ELR (cell line): ENCODE results near the gene HOXD1.

ENCODE experiments used
- DNase-seq: peaks from one replicate; pipeline ENCODE4 v3.0.0-alpha.2; 2015; ENCODE audit warnings: low read depth

The HOXD1 gene

GRCh38 chr2:176165370-176166050 lies 23.0 kb upstream of the HOXD1 start:
- DNase-seq = no peak

GRCh38 chr2:176166272-176166671 lies 22.2 kb upstream of the HOXD1 start:
- DNase-seq = no peak

GRCh38 chr2:176167398-176167797 lies 21.1 kb upstream of the HOXD1 start:
- no peak for DNase-seq

GRCh38 chr2:176169181-176169580 lies 19.3 kb upstream of the HOXD1 start:
- no peak for DNase-seq

GRCh38 chr2:176169711-176170110 lies 18.8 kb upstream of the HOXD1 start:
- no peak for DNase-seq

- no peak for DNase-seq
Measured at GRCh38 chr2:176170602-176171305, 17.7 kb upstream of the HOXD1 start.

- no peak for DNase-seq
Measured at GRCh38 chr2:176171351-176172006, 17.0 kb upstream of the HOXD1 start.

- DNase-seq = no peak
Measured at GRCh38 chr2:176172007-176172894, 16.2 kb upstream of the HOXD1 start.

- DNase-seq = no peak
Measured at GRCh38 chr2:176172895-176173566, 15.4 kb upstream of the HOXD1 start.

GRCh38 chr2:176173567-176174381 lies 14.7 kb upstream of the HOXD1 start:
- DNase-seq = no peak

- no peak for DNase-seq
Measured at GRCh38 chr2:176174382-176174823, 14.1 kb upstream of the HOXD1 start.

GRCh38 chr2:176174824-176175708 lies 13.4 kb upstream of the HOXD1 start:
- DNase-seq = no peak

GRCh38 chr2:176175709-176176607 lies 12.5 kb upstream of the HOXD1 start:
- DNase-seq = no peak

- no peak for DNase-seq
Measured at GRCh38 chr2:176177580-176178037, 10.9 kb upstream of the HOXD1 start.

- DNase-seq = no peak
Measured at GRCh38 chr2:176178038-176178756, 10.3 kb upstream of the HOXD1 start.

- no peak for DNase-seq
Measured at GRCh38 chr2:176178757-176179295, 9.6 kb upstream of the HOXD1 start.

- no peak for DNase-seq
Measured at GRCh38 chr2:176181551-176181950, 6.9 kb upstream of the HOXD1 start.

GRCh38 chr2:176182671-176183070 lies 5.8 kb upstream of the HOXD1 start:
- no peak for DNase-seq
